ENCODE results near the gene MKRN2OS. TPM values are rescaled to one million over a fixed set of nuclear protein-coding genes. Genes with fewer than 3 reads are reported as not detected.

MKRN2OS gene
- total and polyA plus RNA-seq, 2 donors (not counting 3 experiments of a cell fraction or from before 2014, with no cell fraction given), result not detected

GRCh38 chr3:12588039-12589009 lies 43.0 kb upstream of the MKRN2OS start:
- intact Hi-C loops (cut with micrococcal nuclease), result loop anchor here (5.0 kb wide), 1 partner anchor 74 kb away; the partner anchor contains the start of gene RAF1
- Histone ChIP-seq H4K20me1 (replicated peaks; ENCODE audit: control insufficient read depth, extremely low read depth, insufficient read depth, low read length) (no peaks in the 10 kb centered on the region), H3K4me1 (ENCODE audit: control insufficient read depth, extremely low read depth, insufficient read depth, low read length) (peaks cover 12% of the 10 kb centered on the region), H3K36me3 (ENCODE audit: control insufficient read depth in 2 of 2, extremely low read depth in 1 of 2, insufficient read depth in 2 of 2, low read length in 2 of 2) (peaks cover 30 to 40% of the 10 kb centered on the region in 2 experiments), H3K9me1 (replicated peaks; ENCODE audit: control insufficient read depth, extremely low read depth, insufficient read depth, low read length) (no peaks in the 10 kb centered on the region), H3K9me3 (replicated peaks; ENCODE audit: control insufficient read depth, insufficient read depth, low read length) (no peaks in the 10 kb centered on the region), H3K27me3 (ENCODE audit: control insufficient read depth in 2 of 2, insufficient read depth in 2 of 2, low read length in 2 of 2) (no peaks in the 10 kb centered on the region), H3K27ac (ENCODE audit: insufficient read depth, low read depth, low read length) (no peak overlapping the region), H3K79me2 (ENCODE audit: control insufficient read depth, insufficient read depth, low read length) (no peaks in the 10 kb centered on the region), H3K4me2 (ENCODE audit: insufficient read depth, low read length) (no peak overlapping the region), H3K4me3 (replicated peaks in 1 of 3; ENCODE audit: insufficient read depth in 1 of 3, low read depth in 1 of 3, low read length in 3 of 3) (no peak overlapping the region), H3K9ac (replicated peaks; ENCODE audit: extremely low read depth, insufficient read depth, low read length) (no peak overlapping the region), H2AFZ (ENCODE audit: low read depth, low read length) (no peak overlapping the region)
- ChIA-PET POLR2A (no interaction called here), CTCF (interaction anchor here (1.2 to 1.3 kb wide), 2 partner anchors 13 to 20 kb away, joined by 3 read pairs; no protein-coding TSS in a partner anchor)
- peak; percentile 16 for DNase-seq (ENCODE audit: low read depth, low spot score)
- dilution Hi-C loops (cut with MboI; ENCODE audit: extremely low pct_ligation_motif_present, low sequenced_read_pairs), result no loop called here
- TF ChIP-seq EZH2 (IDR thresholded peaks at IDR 0.05; ENCODE audit: borderline replicate concordance, low read depth, low read length, severe bottlenecking) (no peak), JUN (IDR thresholded peaks at IDR 0.05; ENCODE audit: borderline replicate concordance, insufficient read depth, insufficient read length, low read depth) (peak; percentile 30), FOS (IDR thresholded peaks at IDR 0.05; ENCODE audit: borderline replicate concordance, insufficient read depth, low read length) (peak; percentile 54)
- TF ChIP-seq, protein P1, sequence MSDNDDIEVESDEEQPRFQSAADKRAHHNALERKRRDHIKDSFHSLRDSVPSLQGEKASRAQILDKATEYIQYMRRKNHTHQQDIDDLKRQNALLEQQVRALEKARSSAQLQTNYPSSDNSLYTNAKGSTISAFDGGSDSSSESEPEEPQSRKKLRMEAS (IDR thresholded peaks at IDR 0.05; ENCODE audit: insufficient read depth, insufficient read length), result no peak
- no TSS peak for BruUV-seq (replicated peaks)
- FAIRE-seq, result peak; percentile 69

DNA sequence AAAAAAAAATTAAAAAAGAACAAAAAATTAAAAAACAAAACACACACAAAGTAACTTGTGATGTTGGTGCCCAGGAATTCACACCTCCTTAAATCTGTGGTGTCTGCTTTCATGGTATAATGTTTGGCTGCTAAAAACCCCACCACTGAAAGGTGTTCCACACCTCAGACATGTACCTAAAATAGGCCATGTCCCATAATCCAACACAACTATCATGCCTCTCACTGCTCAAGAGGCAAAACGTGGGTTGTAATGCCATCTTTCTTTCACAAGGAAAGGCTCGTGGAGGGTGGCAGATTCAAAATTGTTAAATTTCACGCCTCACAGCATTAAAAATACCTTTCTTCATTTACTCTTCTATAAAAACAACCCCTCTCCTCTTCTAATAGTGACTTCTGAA lies 41.1 kb upstream of the MKRN2OS start:
- DNase-seq (ENCODE audit: low read depth, low spot score) (no peak), FAIRE-seq (no peak)
- H4K20me1 ChIP-seq (replicated peaks; ENCODE audit: control insufficient read depth, extremely low read depth, insufficient read depth, low read length), result no peaks in the 10 kb centered on the region
- H3K79me2 ChIP-seq (ENCODE audit: control insufficient read depth, insufficient read depth, low read length), result no peaks in the 10 kb centered on the region
- H3K9me1 ChIP-seq (replicated peaks; ENCODE audit: control insufficient read depth, extremely low read depth, insufficient read depth, low read length), result no peaks in the 10 kb centered on the region
- H3K4me1 ChIP-seq (ENCODE audit: control insufficient read depth, extremely low read depth, insufficient read depth, low read length), result peaks cover 12% of the 10 kb centered on the region
- intact Hi-C loops (cut with micrococcal nuclease) (loop anchor here (5.0 kb wide), 1 partner anchor 76 kb away; the partner anchor contains the start of gene RAF1), dilution Hi-C loops (cut with MboI; ENCODE audit: extremely low pct_ligation_motif_present, low sequenced_read_pairs) (no loop called here)
- H3K4me2 ChIP-seq (ENCODE audit: insufficient read depth, low read length), result no peak overlapping the region
- POLR2A ChIA-PET, result no interaction called here
- CTCF ChIA-PET, result no interaction called here
- H3K4me3 ChIP-seq (replicated peaks in 1 of 3; ENCODE audit: insufficient read depth in 1 of 3, low read depth in 1 of 3, low read length in 3 of 3), result no peak overlapping the region
- peaks cover 42 to 47% of the 10 kb centered on the region in 2 experiments for H3K36me3 ChIP-seq (ENCODE audit: control insufficient read depth in 2 of 2, extremely low read depth in 1 of 2, insufficient read depth in 2 of 2, low read length in 2 of 2)
- no peaks in the 10 kb centered on the region for H3K9me3 ChIP-seq (replicated peaks; ENCODE audit: control insufficient read depth, insufficient read depth, low read length)
- BruUV-seq (replicated peaks), result no TSS peak
- no peaks in the 10 kb centered on the region for H3K27me3 ChIP-seq (ENCODE audit: control insufficient read depth in 2 of 2, insufficient read depth in 2 of 2, low read length in 2 of 2)
- TF ChIP-seq JUN (IDR thresholded peaks at IDR 0.05; ENCODE audit: borderline replicate concordance, insufficient read depth, insufficient read length, low read depth), result no peak
- no peak for TF ChIP-seq GATA2 (IDR thresholded peaks at IDR 0.05; ENCODE audit: insufficient read depth, insufficient read length, low read depth, low read length)
- TF ChIP-seq, protein P1 (IDR thresholded peaks at IDR 0.05; ENCODE audit: insufficient read depth, insufficient read length), result no peak
- no peak for TF ChIP-seq POLR2AphosphoS5 (IDR thresholded peaks at IDR 0.05; ENCODE audit: insufficient read depth, low read depth, low read length)
- TF ChIP-seq POLR2A (IDR thresholded peaks at IDR 0.05; ENCODE audit: low read depth, low read length), result no peak
- no peak for TF ChIP-seq FOS (IDR thresholded peaks at IDR 0.05; ENCODE audit: borderline replicate concordance, insufficient read depth, low read length)
- TF ChIP-seq EZH2 (IDR thresholded peaks at IDR 0.05; ENCODE audit: borderline replicate concordance, low read depth, low read length, severe bottlenecking), result no peak
- TF ChIP-seq, protein P2, sequence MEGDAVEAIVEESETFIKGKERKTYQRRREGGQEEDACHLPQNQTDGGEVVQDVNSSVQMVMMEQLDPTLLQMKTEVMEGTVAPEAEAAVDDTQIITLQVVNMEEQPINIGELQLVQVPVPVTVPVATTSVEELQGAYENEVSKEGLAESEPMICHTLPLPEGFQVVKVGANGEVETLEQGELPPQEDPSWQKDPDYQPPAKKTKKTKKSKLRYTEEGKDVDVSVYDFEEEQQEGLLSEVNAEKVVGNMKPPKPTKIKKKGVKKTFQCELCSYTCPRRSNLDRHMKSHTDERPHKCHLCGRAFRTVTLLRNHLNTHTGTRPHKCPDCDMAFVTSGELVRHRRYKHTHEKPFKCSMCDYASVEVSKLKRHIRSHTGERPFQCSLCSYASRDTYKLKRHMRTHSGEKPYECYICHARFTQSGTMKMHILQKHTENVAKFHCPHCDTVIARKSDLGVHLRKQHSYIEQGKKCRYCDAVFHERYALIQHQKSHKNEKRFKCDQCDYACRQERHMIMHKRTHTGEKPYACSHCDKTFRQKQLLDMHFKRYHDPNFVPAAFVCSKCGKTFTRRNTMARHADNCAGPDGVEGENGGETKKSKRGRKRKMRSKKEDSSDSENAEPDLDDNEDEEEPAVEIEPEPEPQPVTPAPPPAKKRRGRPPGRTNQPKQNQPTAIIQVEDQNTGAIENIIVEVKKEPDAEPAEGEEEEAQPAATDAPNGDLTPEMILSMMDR (IDR thresholded peaks at IDR 0.05; ENCODE audit: extremely low read depth in 1 of 2, insufficient read depth in 1 of 2, low read depth in 1 of 2, low read length in 2 of 2), result no peak
- H3K27ac ChIP-seq (ENCODE audit: insufficient read depth, low read depth, low read length), result no peak overlapping the region
- no peak overlapping the region for H3K9ac ChIP-seq (replicated peaks; ENCODE audit: extremely low read depth, insufficient read depth, low read length)
- H2AFZ ChIP-seq (ENCODE audit: low read depth, low read length), result no peak overlapping the region

Measured in endothelial cell of umbilical vein (primary cell).